HG02623 (cell line): ENCODE measurements around the gene BLCAP.
"Not testable (repeated sequence)": the region's sequence is repeated elsewhere in the genome, so short reads cannot be mapped to it uniquely, and the experiment has no call there.

Source experiments
- ATAC-seq: cut with Tn5 transposase; IDR thresholded peaks from one replicate; pipeline ENCODE4 v1.9.1; 2021; ENCODE audit warnings: moderate library complexity; ENCODE audit not compliant: unreplicated experiment

The BLCAP gene

GRCh38 chr20:37490663-37491350, 36.9 kb downstream of the BLCAP start:
- no peak for ATAC-seq

GRCh38 chr20:37486209-37486608, 41.5 kb downstream of the BLCAP start:
- ATAC-seq: not testable (repeated sequence)

DNA sequence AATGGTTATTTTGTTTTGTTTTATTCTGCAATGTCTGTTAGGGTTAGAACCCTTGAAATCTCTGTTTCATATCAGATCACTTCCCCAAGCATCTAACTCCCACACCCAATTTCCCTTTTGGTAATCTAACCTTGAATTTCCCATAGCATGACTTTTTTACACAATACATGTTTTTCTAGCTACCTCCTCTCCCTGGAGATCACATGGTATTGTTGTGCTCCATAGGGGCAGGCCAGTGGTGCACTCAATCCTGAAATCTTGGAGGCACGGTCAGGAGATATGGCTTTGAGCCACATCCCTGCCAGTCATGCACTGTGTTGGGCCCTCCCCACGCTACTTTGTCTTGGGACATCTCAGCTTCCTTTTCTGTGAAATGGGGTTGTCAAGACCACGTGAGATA, 43.3 kb downstream of the BLCAP start:
- ATAC-seq: no peak

DNA sequence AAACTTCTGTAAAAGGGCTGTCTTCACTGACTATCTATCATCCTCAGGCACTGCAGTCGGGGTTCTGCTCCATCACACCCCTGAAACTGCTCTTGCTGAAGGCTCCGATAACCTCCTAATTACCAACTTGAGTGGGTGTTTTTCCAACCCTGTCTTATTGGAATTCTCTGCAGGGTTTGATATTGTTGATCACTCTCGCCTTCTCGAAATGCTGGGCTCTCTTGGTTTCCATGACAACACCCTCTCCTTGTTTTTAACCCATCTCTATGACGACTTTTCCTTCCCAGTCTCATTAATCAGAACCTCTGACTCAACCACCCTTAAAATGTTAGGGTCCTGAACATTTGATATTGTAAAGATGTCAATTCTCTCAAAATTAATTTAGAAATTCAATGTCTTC, 46.1 kb downstream of the BLCAP start:
- ATAC-seq: no peak

DNA sequence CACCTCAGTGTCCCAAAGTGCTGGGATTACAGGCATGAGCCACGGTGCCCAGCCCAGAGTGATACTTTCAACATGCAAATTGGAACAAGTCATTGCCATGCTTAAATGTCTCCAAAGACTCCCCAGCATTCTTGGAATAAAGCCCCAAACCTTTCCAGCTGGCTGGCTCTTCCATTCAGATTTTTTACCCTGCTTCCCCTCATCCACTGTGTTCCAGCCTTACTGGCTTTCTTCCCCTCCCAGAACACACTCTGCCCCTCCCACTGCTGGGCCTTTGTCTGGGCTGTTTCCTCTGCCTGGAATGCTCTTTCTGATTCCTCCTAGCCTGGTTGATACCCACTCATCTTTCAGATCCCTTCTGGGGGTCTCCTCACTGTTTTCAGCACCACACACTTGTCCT, 46.8 kb downstream of the BLCAP start:
- no peak for ATAC-seq

GRCh38 chr20:37479925-37480691, 47.6 kb downstream of the BLCAP start:
- no peak for ATAC-seq

GRCh38 chr20:37479266-37479665, 48.4 kb downstream of the BLCAP start:
- ATAC-seq: no peak

GRCh38 chr20:37477041-37477440, 50.6 kb downstream of the BLCAP start:
- ATAC-seq: no peak

GRCh38 chr20:37475252-37475651, 52.4 kb downstream of the BLCAP start:
- no peak for ATAC-seq

DNA sequence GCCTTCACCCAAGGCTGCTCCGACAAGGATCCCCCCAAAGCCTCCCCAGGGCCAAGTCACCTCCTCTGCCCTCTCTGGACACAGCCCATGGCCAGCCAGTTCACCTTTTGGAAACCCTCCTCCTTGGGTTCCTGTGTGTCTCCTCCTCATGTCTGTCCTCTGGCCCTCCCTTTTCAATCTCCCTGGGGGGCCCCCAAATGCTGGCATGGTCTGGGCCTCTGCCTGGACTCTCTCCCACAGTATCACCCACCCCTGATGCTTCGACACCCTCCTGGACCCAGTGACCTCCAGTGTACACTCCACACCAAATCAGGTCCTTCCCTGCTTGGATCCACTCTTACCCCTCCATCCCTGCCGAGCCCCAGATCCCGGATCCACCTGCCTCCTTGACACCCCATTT, 53.3 kb downstream of the BLCAP start:
- no peak for ATAC-seq

DNA sequence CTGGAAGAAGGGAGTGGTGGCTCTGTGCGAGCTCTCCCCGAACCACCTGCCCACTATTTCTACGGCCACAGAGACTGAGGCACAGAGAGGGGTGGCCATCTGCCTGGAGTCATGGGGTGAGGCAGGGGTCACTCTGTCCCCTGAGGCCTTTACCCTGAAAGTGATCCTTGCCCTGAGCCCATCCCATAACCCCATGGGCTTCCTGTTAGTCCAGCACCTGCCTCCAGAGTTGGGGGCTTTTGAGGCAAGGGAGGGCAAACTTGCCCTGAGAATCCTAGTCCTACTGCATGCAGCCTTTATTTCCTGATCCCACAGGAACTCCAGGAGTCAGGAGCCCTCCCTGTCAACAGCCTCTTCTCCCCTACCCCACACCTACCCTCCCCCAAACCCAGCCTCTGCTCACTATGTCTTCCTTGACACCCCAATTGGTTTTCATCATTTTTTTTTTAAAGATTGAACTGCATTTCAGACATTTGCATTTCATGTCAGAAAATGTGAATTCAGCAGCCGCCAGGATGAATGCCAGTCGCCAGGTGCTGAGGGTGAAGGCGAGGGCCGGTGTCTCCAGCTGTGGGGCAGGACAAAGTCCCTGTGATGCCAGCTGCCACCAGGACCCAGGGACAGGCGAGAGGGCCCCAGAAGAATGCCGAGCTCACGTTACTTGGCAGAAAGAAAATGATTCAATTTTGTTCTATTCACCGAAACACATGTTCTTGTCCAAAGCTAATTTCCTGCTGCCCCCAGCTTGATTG, 54.3 kb downstream of the BLCAP start:
- ATAC-seq: no peak

DNA sequence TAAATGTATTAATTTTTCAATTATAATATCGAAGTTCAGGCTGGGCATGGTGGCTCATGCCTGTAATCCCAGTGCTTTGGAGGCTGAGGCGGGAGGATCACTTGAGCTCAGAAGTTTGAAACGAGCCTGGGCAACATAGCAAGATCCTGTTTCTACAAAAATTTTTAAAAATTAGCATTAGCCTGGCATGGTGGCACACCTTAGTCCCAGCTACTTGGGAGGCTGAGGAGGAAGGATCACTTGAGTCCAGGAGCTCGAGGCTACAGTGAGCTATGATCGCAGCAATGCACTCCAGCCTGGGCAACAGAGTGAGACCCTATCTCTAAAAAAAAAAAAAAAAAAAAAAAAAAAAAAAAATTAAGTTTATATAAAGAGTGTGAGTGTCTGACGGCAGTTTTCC, 55.2 kb downstream of the BLCAP start:
- ATAC-seq: not testable (repeated sequence)

GRCh38 chr20:37471741-37472235, 55.9 kb downstream of the BLCAP start:
- no peak for ATAC-seq

GRCh38 chr20:37470190-37470589, 57.5 kb downstream of the BLCAP start:
- not testable (repeated sequence) for ATAC-seq

- no peak for ATAC-seq
Measured at GRCh38 chr20:37469531-37469930, 58.1 kb downstream of the BLCAP start.

- no peak for ATAC-seq
Measured at GRCh38 chr20:37468886-37469285, 58.8 kb downstream of the BLCAP start.
